H1 (cell line): ENCODE data around the gene PRKAR2B. TPM values are rescaled to one million over a fixed set of nuclear protein-coding genes. Genes with fewer than 3 reads are reported as not detected.
A peak's percentile ranks its signal among the peaks of the same experiment; 100 is the strongest.

Experiments
- CTCF ChIA-PET: fragments of 300-600 bp; sonication (Branson Sonifier 250); formaldehyde crosslinking; loops from one replicate; lab custom pipeline; 2021; ENCODE audit not compliant: partially characterized antibody; lab: Charles Lee
- POLR2A ChIA-PET: fragments of 300-600 bp; sonication (Branson Sonifier 250); formaldehyde crosslinking; loops from one replicate; lab custom pipeline; 2021; ENCODE audit warnings: inconsistent platforms; ENCODE audit not compliant: partially characterized antibody; lab: Charles Lee
- DNase-seq, 2 experiments: peaks; one replicate each; pipeline versions ENCODE4 v3.0.0 to v3.0.0-alpha.2; 2010 to 2022; ENCODE audit warnings: low spot score in 2 of 2, low read depth in 1 of 2, mixed read lengths in 1 of 2
- FAIRE-seq: peaks from 2 replicates; lab custom pipeline; 2011; peaks lifted over from hg19 to GRCh38; lab: Jason Lieb, UNC
- H2AFZ ChIP-seq: 2 replicates; pipeline ENCODE4 v1.8.1; 2012; ENCODE audit warnings: low read length, inconsistent platforms
- H2AK5ac ChIP-seq: 2 replicates; pipeline ENCODE4 v1.6.1; 2013; ENCODE audit warnings: low read depth, low read length
- H2BK120ac ChIP-seq: replicated peaks from 2 replicates; pipeline ENCODE3; 2013; ENCODE audit warnings: low read depth, low read length, inconsistent platforms
- H2BK12ac ChIP-seq: 2 replicates; pipeline ENCODE4 v1.6.1; 2013; ENCODE audit warnings: low read depth, low read length
- H2BK15ac ChIP-seq: 2 replicates; pipeline ENCODE4 v1.6.1; 2013; ENCODE audit warnings: low read length
- H2BK20ac ChIP-seq: 2 replicates; pipeline ENCODE4 v1.6.1; 2013; ENCODE audit warnings: low read length
- H2BK5ac ChIP-seq: 2 replicates; pipeline ENCODE4 v1.6.1; 2013; ENCODE audit warnings: low read depth, low read length
- H3K14ac ChIP-seq: 2 replicates; pipeline ENCODE4 v1.6.1; 2013; ENCODE audit warnings: inconsistent platforms; ENCODE audit not compliant: insufficient read length
- H3K18ac ChIP-seq: 2 replicates; pipeline ENCODE4 v1.6.1; 2013; ENCODE audit warnings: low read length; ENCODE audit errors: extremely low read depth
- H3K23ac ChIP-seq: 2 replicates; pipeline ENCODE4 v1.6.1; 2013; ENCODE audit warnings: inconsistent platforms; ENCODE audit not compliant: insufficient read length
- H3K23me2 ChIP-seq: 2 replicates; pipeline ENCODE4 v1.6.1; 2013; ENCODE audit warnings: low read depth, low read length
- H3K27ac ChIP-seq: 2 replicates; pipeline ENCODE4 v1.6.1; 2011; ENCODE audit warnings: low read depth, low read length, inconsistent platforms
- H3K27me3 ChIP-seq, 4 experiments: replicated peaks in 1 of 4; 1 replicate in 1 of 4; 2 replicates in 3 of 4; pipeline versions ENCODE4 v1.6.1 to v1.8.1; 2011 to 2013; ENCODE audit warnings: low read length in 3 of 4, mild to moderate bottlenecking in 3 of 4, inconsistent platforms in 2 of 4, mixed read lengths in 2 of 4, moderate library complexity in 1 of 4; ENCODE audit not compliant: control insufficient read depth in 3 of 4, insufficient read depth in 3 of 4; ENCODE audit errors: extremely low read depth in 1 of 4
- H3K36me3 ChIP-seq, 4 experiments: 2 replicates each; pipeline versions ENCODE4 v1.6.1 to v1.8.1; 2011 to 2013; ENCODE audit warnings: mild to moderate bottlenecking in 4 of 4, low read length in 3 of 4, moderate library complexity in 2 of 4, control low read depth in 1 of 4, inconsistent platforms in 1 of 4; ENCODE audit not compliant: insufficient read depth in 4 of 4, control insufficient read depth in 2 of 4
- H3K4ac ChIP-seq: replicated peaks from 2 replicates; pipeline ENCODE3; 2013; ENCODE audit warnings: low read length, low read depth, mixed read lengths, inconsistent platforms; ENCODE audit not compliant: insufficient read length
- H3K4me1 ChIP-seq, 4 experiments: replicated peaks in 1 of 4; 1 replicate in 1 of 4; 2 replicates in 3 of 4; pipeline versions ENCODE4 v1.6.1 to v1.8.1; 2011 to 2013; ENCODE audit warnings: low read length in 3 of 4, inconsistent platforms in 2 of 4, mixed read lengths in 1 of 4; ENCODE audit not compliant: insufficient read depth in 4 of 4, control insufficient read depth in 3 of 4
- H3K4me2 ChIP-seq, 2 experiments: 2 replicates each; pipeline versions ENCODE4 v1.6.1 to v1.8.1; 2011 to 2013; ENCODE audit warnings: low read depth in 2 of 2, low read length in 2 of 2, control low read depth in 1 of 2, inconsistent platforms in 1 of 2, mild to moderate bottlenecking in 1 of 2; ENCODE audit not compliant: insufficient read depth in 1 of 2
- H3K4me3 ChIP-seq, 4 experiments: fragments of 200-600, 300-600 bp in 1 of 4; sonication (generic), shearing (Covaris generic), sonication (Bioruptor Twin) in 1 of 4; 2 replicates each; pipeline versions ENCODE4 v1.5.1 to v1.8.1; 2011 to 2016; ENCODE audit warnings: low read length in 4 of 4, low read depth in 3 of 4, control low read depth in 2 of 4, inconsistent platforms in 2 of 4, mild to moderate bottlenecking in 2 of 4, mixed read lengths in 1 of 4, moderate library complexity in 1 of 4; ENCODE audit not compliant: insufficient read depth in 2 of 4; ENCODE audit errors: extremely low read depth in 1 of 4
- H3K56ac ChIP-seq: replicated peaks from 2 replicates; pipeline ENCODE3; 2013; ENCODE audit warnings: low read depth, mild to moderate bottlenecking, mixed read lengths, low read length, inconsistent platforms; ENCODE audit not compliant: insufficient read length
- H3K79me1 ChIP-seq: 2 replicates; pipeline ENCODE4 v1.6.1; 2013; ENCODE audit warnings: low read depth, low read length, control low read depth
- H3K79me2 ChIP-seq, 2 experiments: 2 replicates each; pipeline versions ENCODE4 v1.6.1 to v1.8.1; 2012 to 2013; ENCODE audit warnings: low read length in 2 of 2, mild to moderate bottlenecking in 2 of 2, inconsistent platforms in 1 of 2; ENCODE audit not compliant: insufficient read depth in 2 of 2, control insufficient read depth in 1 of 2
- H3K9ac ChIP-seq, 4 experiments: replicated peaks in 1 of 4; 1 replicate in 1 of 4; 2 replicates in 3 of 4; pipeline versions ENCODE4 v1.6.1 to v1.8.1; 2011 to 2013; ENCODE audit warnings: low read depth in 3 of 4, low read length in 3 of 4, control low read depth in 2 of 4, mild to moderate bottlenecking in 2 of 4, moderate library complexity in 2 of 4, inconsistent platforms in 1 of 4; ENCODE audit errors: extremely low read depth in 1 of 4
- H3K9me3 ChIP-seq, 2 experiments: 2 replicates each; pipeline versions ENCODE4 v1.6.1 to v1.8.1; 2012 to 2013; ENCODE audit warnings: mild to moderate bottlenecking in 2 of 2, moderate library complexity in 2 of 2, control low read depth in 1 of 2, inconsistent platforms in 1 of 2, low read depth in 1 of 2, low read length in 1 of 2, mixed read lengths in 1 of 2; ENCODE audit not compliant: insufficient read depth in 2 of 2
- H4K20me1 ChIP-seq, 2 experiments: replicated peaks in 1 of 2; 2 replicates each; pipeline versions ENCODE3 to v1.8.1; 2011 to 2013; ENCODE audit warnings: inconsistent platforms in 2 of 2, low read length in 2 of 2, mild to moderate bottlenecking in 1 of 2; ENCODE audit not compliant: insufficient read depth in 2 of 2, control insufficient read depth in 1 of 2
- H4K5ac ChIP-seq: 2 replicates; pipeline ENCODE4 v1.6.1; 2013; ENCODE audit warnings: low read length, low read depth, mixed read lengths, inconsistent platforms; ENCODE audit not compliant: insufficient read length
- H4K8ac ChIP-seq: 2 replicates; pipeline ENCODE4 v1.8.0; 2013; ENCODE audit warnings: mild to moderate bottlenecking, moderate library complexity, low read length, inconsistent platforms; ENCODE audit not compliant: insufficient read depth; ENCODE audit errors: extremely low read depth
- H4K91ac ChIP-seq: replicated peaks from 2 replicates; pipeline ENCODE3; 2013; ENCODE audit warnings: low read length, mixed read lengths, inconsistent platforms; ENCODE audit not compliant: insufficient read length
- CEBPB ChIP-seq: IDR thresholded peaks from 2 replicates; pipeline ENCODE4 v1.6.1; 2012; ENCODE audit warnings: low read depth, low read length
- EZH2 ChIP-seq: fragments of 200-600 bp; sonication (generic); IDR thresholded peaks from 2 replicates; pipeline ENCODE4 v1.7.1; 2012; ENCODE audit warnings: low read depth, mild to moderate bottlenecking, moderate library complexity, low read length, inconsistent platforms; ENCODE audit not compliant: severe bottlenecking
- JUN ChIP-seq: IDR thresholded peaks from 2 replicates; pipeline ENCODE4 v1.6.1; 2011; ENCODE audit warnings: low read depth, mild to moderate bottlenecking, improper control_type of control experiment, low read length
- KDM5A ChIP-seq: fragments of 200-600 bp; IDR thresholded peaks from 2 replicates; pipeline ENCODE4 v1.7.1; 2012; ENCODE audit warnings: mild to moderate bottlenecking, low read length, inconsistent platforms, mixed read lengths
- POLR2A ChIP-seq, 2 experiments: IDR thresholded peaks; 1 replicate in 1 of 2; 2 replicates in 1 of 2; pipeline ENCODE4 v1.6.1; 2011; ENCODE audit warnings: low read depth in 2 of 2, low read length in 2 of 2, mild to moderate bottlenecking in 2 of 2; ENCODE audit errors: control extremely low read depth in 1 of 2
- WGBS, 2 experiments: shearing (Covaris generic) in 1 of 2; methylation state at CpG; one replicate each; pipeline versions ENCODE4 v1.1.6 to v1.1.7; 2013 to 2015; ENCODE audit warnings: low lambda C conversion rate in 2 of 2, mixed read lengths in 2 of 2, inconsistent platforms in 1 of 2, low coverage in 1 of 2, missing lambda C conversion rate in 1 of 2; ENCODE audit not compliant: insufficient replicate concordance in 2 of 2, insufficient coverage in 1 of 2, insufficient read length in 1 of 2; ENCODE audit errors: extremely low coverage in 1 of 2, missing lambda C conversion rate in 1 of 2; 5-methylcytosine and 5-hydroxymethylcytosine counted together
- polyA plus RNA-seq, 7 experiments: library from polyadenylated mRNA; depleted of rRNA in 3 of 7; stranded (reverse) in 5 of 7; unstranded in 2 of 7; fragments of >200 nt in 5 of 7; fragments of 200-250 nt in 2 of 7; gene quantifications; 1 replicate in 5 of 7; 2 replicates in 1 of 7; 4 replicates in 1 of 7; pipeline versions ENCODE4 v1.2.1 to v1.2.3, GENCODE V29; 2011 to 2013; ENCODE audit warnings: missing spikeins in 2 of 7, mixed read lengths in 2 of 7
- total RNA-seq: library from RNA; stranded (reverse); fragmentation: NEBNext Ultra II Directional; extraction: Animal tissue kit (Norgen Biotek cat#: 25700); gene quantifications from 2 replicates; pipeline ENCODE4 v1.2.1, GENCODE V29; 2021

PRKAR2B gene
- total and polyA plus RNA-seq, 2 of the 8 experiments (the other 6 are each of a cell fraction or from before 2014, with no cell fraction given) = 10.4 to 37.0 TPM

DNA sequence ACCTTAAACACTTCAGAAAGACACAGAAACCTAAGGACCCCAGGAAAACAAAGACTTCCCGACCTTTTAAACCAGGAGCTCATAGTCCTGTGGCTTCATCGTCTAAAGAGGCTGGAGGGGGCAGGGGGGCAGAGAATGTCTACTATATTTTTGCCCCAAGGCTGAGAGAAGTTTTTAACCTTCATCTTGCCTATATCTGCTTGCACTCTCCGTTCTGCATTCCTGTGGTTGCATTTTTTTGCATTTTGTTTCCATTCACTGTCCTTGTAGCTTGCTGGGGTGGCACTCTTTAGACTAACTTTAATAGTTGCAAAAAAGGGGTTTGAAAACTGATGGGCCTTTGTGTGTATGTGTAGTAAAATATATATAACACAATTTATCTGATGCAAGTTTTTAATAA lies 23.7 kb downstream of the PRKAR2B start:
- no peak overlapping the region for H3K14ac ChIP-seq
- H4K8ac ChIP-seq = no peak overlapping the region
- no peak overlapping the region for H2BK12ac ChIP-seq
- no peak overlapping the region for H3K56ac ChIP-seq
- no peak for TF ChIP-seq EZH2
- TF ChIP-seq CEBPB = no peak
- TF ChIP-seq JUN = no peak
- no peak for TF ChIP-seq KDM5A
- no peak for TF ChIP-seq POLR2A (IDR thresholded peaks at IDR 0.05; ENCODE audit: control extremely low read depth in 1 of 2, low read depth in 2 of 2, low read length in 2 of 2)
- TF ChIP-seq, all 59 proteins: peak for 0
- H3K23me2 ChIP-seq = no peaks in the 10 kb centered on the region
- H2BK15ac ChIP-seq = no peak overlapping the region
- CTCF ChIA-PET = interaction anchor here (0.7 to 1.9 kb wide), 6 partner anchors 9 to 523 kb away, joined by 3 to 7 read pairs (median 3); no protein-coding TSS in a partner anchor
- no peaks in the 10 kb centered on the region for H3K79me1 ChIP-seq
- no peak overlapping the region for H2BK120ac ChIP-seq
- DNase-seq = no peak
- H2AFZ ChIP-seq = no peak overlapping the region
- H2BK20ac ChIP-seq = no peak overlapping the region
- no peak overlapping the region for H3K4ac ChIP-seq
- POLR2A ChIA-PET = interaction anchor here (0.6 kb wide), 1 partner anchor 1255 kb away, joined by 3 read pairs; no protein-coding TSS in a partner anchor
- H3K27ac ChIP-seq = no peak overlapping the region
- H2AK5ac ChIP-seq = no peak overlapping the region
- peaks cover 0 to 14% (median 4%) of the 10 kb centered on the region in 4 experiments; a peak in 6 of 7 replicates for H3K4me1 ChIP-seq
- H3K9me3 ChIP-seq = no peaks in the 10 kb centered on the region
- no peaks in the 10 kb centered on the region for H3K36me3 ChIP-seq
- H3K23ac ChIP-seq = no peak overlapping the region
- H4K5ac ChIP-seq = no peak overlapping the region
- H4K20me1 ChIP-seq = no peaks in the 10 kb centered on the region
- FAIRE-seq = no peak
- H3K4me2 ChIP-seq = peak overlapping the region; percentile 35 to 47
- peaks cover 0 to 24% of the 10 kb centered on the region in 2 experiments; a peak in 3 of 4 replicates for H3K79me2 ChIP-seq
- H3K9ac ChIP-seq = no peak overlapping the region
- no peak overlapping the region for H4K91ac ChIP-seq
- no peaks in the 10 kb centered on the region for H3K27me3 ChIP-seq
- H3K18ac ChIP-seq = no peak overlapping the region
- 33% methylated on average over 3 of the region's 3 CpGs; no CpG with 5 or more reads in 1 of the 2 experiments for WGBS, 2 experiments
- peak overlapping the region in 1 of 4 experiments; percentile 22; a peak in 1 of 8 replicates for H3K4me3 ChIP-seq
- no peak overlapping the region for H2BK5ac ChIP-seq
